ENCODE results near the gene PRKCB. TPM values are rescaled to one million over a fixed set of nuclear protein-coding genes. Genes with fewer than 3 reads are reported as not detected.

PRKCB gene
- total and polyA plus RNA-seq, 3 donors from 2014 or later: 25.5 to 49.7 (median 26.6) TPM

GRCh38 chr16:24189941-24190340 is 354.2 kb downstream of the PRKCB start:
- DNase-seq: no peak
- no peak for TF ChIP-seq POLR2A (IDR thresholded peaks at IDR 0.05)
- no peak for TF ChIP-seq CTCF (IDR thresholded peaks at IDR 0.05)
- Histone ChIP-seq H3K4me3 (no peak overlapping the region), H3K4me1 (no peaks in the 10 kb centered on the region), H3K27me3 (no peaks in the 10 kb centered on the region), H3K9me3 (no peaks in the 10 kb centered on the region), H3K36me3 (ENCODE audit: low read depth, missing control alignments) (no peaks in the 10 kb centered on the region), H3K27ac (no peak overlapping the region)
- intact Hi-C loops (cut with DNase I; ENCODE audit: low total_unique reads): no loop called here
- WGBS, 2 donors: 84 to 86% methylated on average over 3 of the region's 3 CpGs

DNA sequence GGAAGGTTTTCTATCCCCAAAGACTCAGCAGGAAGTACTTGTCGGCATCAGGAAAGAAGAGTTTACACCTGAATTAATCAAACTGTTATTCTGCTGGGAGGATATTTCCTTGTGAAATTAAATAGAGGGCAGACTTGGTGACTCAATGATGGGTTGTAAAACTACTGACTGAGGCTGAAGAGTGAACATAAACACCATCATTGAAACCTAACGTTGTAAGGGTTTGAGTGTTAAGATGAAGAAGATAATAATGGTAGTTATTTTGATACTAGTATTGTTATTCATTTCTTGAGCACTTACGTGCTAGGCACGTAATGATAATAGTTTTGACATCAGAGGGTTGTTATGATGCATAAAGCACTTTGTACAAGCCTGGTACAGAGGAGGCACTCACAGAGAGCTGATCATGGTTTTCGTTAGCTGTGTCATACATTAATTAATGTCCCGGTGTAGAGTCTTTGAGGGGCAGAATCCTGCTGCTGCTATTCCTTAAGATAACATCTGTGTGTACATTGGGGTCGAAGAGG is 356.2 kb downstream of the PRKCB start:
- TF ChIP-seq CTCF (IDR thresholded peaks at IDR 0.05): no peak
- H3K9me3 ChIP-seq: no peaks in the 10 kb centered on the region
- no peak for DNase-seq
- H3K4me1 ChIP-seq: no peaks in the 10 kb centered on the region
- intact Hi-C loops (cut with DNase I; ENCODE audit: low total_unique reads): no loop called here
- H3K27ac ChIP-seq: no peak overlapping the region
- H3K27me3 ChIP-seq: no peaks in the 10 kb centered on the region
- WGBS, 2 donors: 83 to 86% methylated on average over 7 of the region's 7 CpGs
- H3K36me3 ChIP-seq (ENCODE audit: low read depth, missing control alignments): no peaks in the 10 kb centered on the region
- no peak overlapping the region for H3K4me3 ChIP-seq

DNA sequence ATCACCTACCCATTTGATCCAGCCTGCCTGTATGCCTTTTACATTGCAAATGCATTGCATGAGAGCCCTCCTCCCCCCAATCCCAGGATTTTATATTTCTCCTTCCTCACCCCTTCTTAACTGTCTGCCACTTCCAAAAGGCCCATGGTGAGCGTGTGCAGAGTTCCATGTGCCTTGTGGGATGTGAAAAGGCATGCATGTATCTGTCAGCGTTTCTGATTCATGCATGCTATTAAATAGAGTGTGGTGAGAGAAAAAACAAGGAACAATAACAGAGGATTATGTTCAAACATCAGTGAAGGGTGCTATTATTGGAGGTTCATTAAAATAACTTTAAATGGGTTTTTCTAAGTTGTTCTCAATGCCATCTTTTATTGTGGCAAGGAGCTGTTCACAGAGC is 359.4 kb downstream of the PRKCB start:
- DNase-seq: no peak
- Histone ChIP-seq H3K27me3 (no peaks in the 10 kb centered on the region), H3K9me3 (no peaks in the 10 kb centered on the region), H3K4me1 (no peaks in the 10 kb centered on the region), H3K4me3 (no peak overlapping the region), H3K36me3 (ENCODE audit: low read depth, missing control alignments) (no peaks in the 10 kb centered on the region), H3K27ac (no peak overlapping the region)
- WGBS, 2 donors: 73 to 77% methylated on average over 2 of the region's 2 CpGs
- TF ChIP-seq POLR2A (IDR thresholded peaks at IDR 0.05) (no peak), CTCF (IDR thresholded peaks at IDR 0.05) (no peak)
- intact Hi-C loops (cut with DNase I; ENCODE audit: low total_unique reads): no loop called here

- Histone ChIP-seq H3K36me3 (ENCODE audit: low read depth, missing control alignments) (no peaks in the 10 kb centered on the region), H3K4me1 (no peaks in the 10 kb centered on the region), H3K27me3 (no peaks in the 10 kb centered on the region), H3K27ac (no peak overlapping the region), H3K9me3 (no peaks in the 10 kb centered on the region), H3K4me3 (no peak overlapping the region)
- 53% methylated on average over 4 of the region's 4 CpGs for WGBS, 2 donors
- DNase-seq: no peak
- intact Hi-C loops (cut with DNase I; ENCODE audit: low total_unique reads): no loop called here
- TF ChIP-seq CTCF (IDR thresholded peaks at IDR 0.05) (no peak), POLR2A (IDR thresholded peaks at IDR 0.05) (no peak)
Measured at GRCh38 chr16:24198807-24199533, 363.2 kb downstream of the PRKCB start.

- Histone ChIP-seq H3K27ac (no peak overlapping the region), H3K9me3 (no peaks in the 10 kb centered on the region), H3K4me3 (no peak overlapping the region), H3K4me1 (no peaks in the 10 kb centered on the region), H3K36me3 (ENCODE audit: low read depth, missing control alignments) (no peaks in the 10 kb centered on the region), H3K27me3 (no peaks in the 10 kb centered on the region)
- WGBS, 2 donors: 76 to 82% methylated on average over 4 of the region's 4 CpGs
- intact Hi-C loops (cut with DNase I; ENCODE audit: low total_unique reads): no loop called here
- no peak for DNase-seq
- TF ChIP-seq POLR2A (IDR thresholded peaks at IDR 0.05) (no peak), CTCF (IDR thresholded peaks at IDR 0.05) (no peak)
Measured at GRCh38 chr16:24203675-24204074, 367.9 kb downstream of the PRKCB start.

Data from testis (tissue), 3 donors.